Omental fat pad (tissue), 4 donors: ENCODE measurements around the gene ORM1. TPM values are rescaled to one million over a fixed set of nuclear protein-coding genes. Genes with fewer than 3 reads are reported as not detected.

Experiments
- ATAC-seq: fragments of 150-250 bp; one replicate; pipeline ENCODE4 v1.9.1; 2016; ENCODE audit warnings: mild to moderate bottlenecking, moderate library complexity; ENCODE audit not compliant: low FRiP score
- DNase-seq: peaks from one replicate; pipeline ENCODE4 v3.0.0-alpha.2; 2019; ENCODE audit warnings: low spot score
- CTCF ChIP-seq, 3 donors: fragments of 450-650 bp; IDR thresholded peaks; one replicate each; pipeline ENCODE4 v1.5.1; 2016 to 2017; ENCODE audit warnings: antibody characterized with exemption in 3 of 3, mild to moderate bottlenecking in 3 of 3, moderate library complexity in 2 of 3
- total RNA-seq, 4 donors: library from RNA; depleted of rRNA; stranded (reverse); fragments of >200 nt; gene quantifications; one replicate each; pipeline ENCODE4 v1.1.0, GENCODE V29; 2016

Gene ORM1
- total RNA-seq, 4 donors from 2014 or later: 0.65 to 5.4 (median 1.0) TPM; not detected in 1

- no peak for DNase-seq
Observed at GRCh38 chr9:114308361-114308950, 14.4 kb upstream of the ORM1 start.

GRCh38 chr9:114309096-114309495, 13.8 kb upstream of the ORM1 start:
- ATAC-seq: no peak
- no peak for DNase-seq
- no peak for TF ChIP-seq CTCF (IDR thresholded peaks at IDR 0.05)

More at GRCh38 chr9:114308361-114308950, 14.4 kb upstream of the ORM1 start:
- no peak for ATAC-seq
- TF ChIP-seq CTCF (IDR thresholded peaks at IDR 0.05): no peak

- ATAC-seq: no peak
- no peak for TF ChIP-seq CTCF (IDR thresholded peaks at IDR 0.05)
- no peak for DNase-seq
Observed at GRCh38 chr9:114310471-114311450, 12.1 kb upstream of the ORM1 start.

DNA sequence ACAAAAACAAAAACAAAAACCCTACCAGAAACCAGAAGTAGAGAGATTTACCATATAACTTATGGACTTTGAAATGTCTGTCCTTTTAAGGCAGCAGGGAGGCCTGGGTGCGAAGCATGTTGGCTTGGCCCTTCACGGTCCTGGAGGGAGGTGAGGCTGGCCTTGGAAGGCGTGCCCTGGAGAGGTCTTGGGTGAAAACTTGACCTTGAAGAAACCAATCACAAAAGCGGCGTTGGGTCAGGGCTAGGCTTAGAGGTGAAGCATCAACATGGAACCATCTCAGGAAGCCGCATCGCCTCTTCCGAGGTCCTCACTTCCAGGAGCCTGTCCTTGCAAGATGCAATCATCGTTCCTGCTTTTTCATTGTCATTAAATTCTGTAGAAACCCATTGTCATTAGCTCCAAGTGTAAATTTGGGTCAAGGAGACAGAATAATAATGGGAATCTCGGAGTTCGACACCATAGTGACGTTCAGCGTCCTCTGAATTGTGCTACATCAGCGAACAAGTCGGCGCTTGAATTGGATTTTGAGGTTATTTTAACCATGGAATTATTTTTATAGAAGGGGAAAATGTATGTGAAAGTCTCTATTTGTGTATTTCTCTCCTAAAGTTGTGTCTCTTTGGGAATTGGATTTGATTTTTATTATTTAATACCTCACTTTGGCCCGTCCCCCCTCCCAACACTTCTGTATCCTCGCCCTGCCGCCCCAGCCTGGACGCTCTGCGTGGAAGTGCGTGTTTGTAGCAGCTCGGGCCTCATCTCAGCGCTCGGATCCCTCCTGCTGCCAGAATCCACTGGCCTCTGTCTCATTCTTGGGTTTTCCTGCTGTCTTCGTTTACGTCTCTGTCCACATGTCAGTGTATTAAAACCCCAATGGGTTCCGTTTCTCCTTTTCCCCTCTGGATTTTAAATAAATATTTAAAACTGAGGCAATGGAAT, 11.1 kb upstream of the ORM1 start:
- no peak for DNase-seq
- ATAC-seq: no peak
- TF ChIP-seq CTCF (IDR thresholded peaks at IDR 0.05): no peak

DNA sequence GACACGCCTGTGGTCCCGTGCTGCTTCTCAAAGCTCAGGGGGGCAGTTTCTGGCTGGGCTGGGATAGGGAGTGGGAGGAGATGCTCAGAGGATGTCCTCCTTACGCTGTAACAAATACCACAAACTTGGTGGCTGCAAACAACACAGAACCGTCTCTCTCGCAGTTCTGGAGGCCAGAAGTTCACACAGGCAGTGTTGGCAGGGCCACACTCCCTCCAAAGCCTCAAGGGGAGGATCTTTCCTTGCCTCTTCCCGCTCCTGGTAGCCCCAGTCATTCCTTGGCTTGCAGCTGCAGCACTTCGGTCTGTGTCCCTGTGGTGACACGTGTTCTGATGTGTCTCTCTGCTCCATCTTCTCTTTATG, 10.4 kb upstream of the ORM1 start:
- ATAC-seq (no peak), DNase-seq (no peak)
- no peak for TF ChIP-seq CTCF (IDR thresholded peaks at IDR 0.05)

DNA sequence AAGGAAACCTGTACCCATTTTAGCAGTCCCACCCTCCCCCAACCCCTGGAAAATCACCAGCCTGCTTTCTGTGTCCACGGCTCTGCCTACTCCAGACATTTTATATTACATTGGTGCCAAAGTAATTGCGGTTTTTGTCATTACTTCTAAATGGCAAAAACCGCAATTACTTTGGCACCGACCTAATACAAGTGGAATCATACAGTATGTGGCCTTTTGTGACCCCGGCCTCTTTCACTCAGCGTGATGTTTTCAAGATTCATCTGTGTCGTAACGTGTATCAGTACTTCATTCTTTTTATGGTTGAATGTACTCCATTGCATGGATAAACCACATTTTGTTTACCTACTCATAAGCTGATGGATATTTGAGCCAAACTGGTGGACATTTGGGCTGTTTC, 9.7 kb upstream of the ORM1 start:
- no peak for TF ChIP-seq CTCF (IDR thresholded peaks at IDR 0.05)
- DNase-seq (no peak), ATAC-seq (no peak)
